MG63 (cell line): ENCODE results near the gene C5orf46. TPM values are rescaled to one million over a fixed set of nuclear protein-coding genes. Genes with fewer than 3 reads are reported as not detected.

Experiments
- DNase-seq: peaks from one replicate; pipeline ENCODE4 v3.0.0-alpha.2; 2020
- H3K27me3 ChIP-seq: fragments of 250-450 bp; sonication (Bioruptor Pico); 2 replicates; pipeline ENCODE4 v1.5.1; 2020; ENCODE audit warnings: mild to moderate bottlenecking, moderate library complexity
- H3K36me3 ChIP-seq: fragments of 250-450 bp; sonication (Bioruptor Pico); 2 replicates; pipeline ENCODE4 v1.5.1; 2020; ENCODE audit warnings: mild to moderate bottlenecking, moderate library complexity
- H3K4me3 ChIP-seq: fragments of 250-450 bp; sonication (Bioruptor Pico); 2 replicates; pipeline ENCODE4 v1.5.1; 2020; ENCODE audit warnings: mild to moderate bottlenecking, moderate library complexity
- H3K9me3 ChIP-seq: fragments of 250-450 bp; sonication (Bioruptor Pico); 2 replicates; pipeline ENCODE4 v1.5.1; 2020; ENCODE audit warnings: mild to moderate bottlenecking, moderate library complexity
- total RNA-seq: library from RNA; depleted of rRNA; stranded (reverse); fragments of >200 nt; shearing (Covaris generic); gene quantifications from 2 replicates; pipeline ENCODE4 v1.2.3, GENCODE V29; 2014; ENCODE audit warnings: low replicate concordance; rRNA removed

C5orf46 gene
- total RNA-seq, 1 experiment from 2014 or later = 6.0 TPM

GRCh38 chr5:147853372-147853987, 52.9 kb downstream of the C5orf46 start:
- H3K4me3 ChIP-seq = no peak overlapping the region
- no peaks in the 10 kb centered on the region for H3K36me3 ChIP-seq
- H3K9me3 ChIP-seq = no peaks in the 10 kb centered on the region
- no peak for DNase-seq
- H3K27me3 ChIP-seq = peaks cover 10% of the 10 kb centered on the region

DNA sequence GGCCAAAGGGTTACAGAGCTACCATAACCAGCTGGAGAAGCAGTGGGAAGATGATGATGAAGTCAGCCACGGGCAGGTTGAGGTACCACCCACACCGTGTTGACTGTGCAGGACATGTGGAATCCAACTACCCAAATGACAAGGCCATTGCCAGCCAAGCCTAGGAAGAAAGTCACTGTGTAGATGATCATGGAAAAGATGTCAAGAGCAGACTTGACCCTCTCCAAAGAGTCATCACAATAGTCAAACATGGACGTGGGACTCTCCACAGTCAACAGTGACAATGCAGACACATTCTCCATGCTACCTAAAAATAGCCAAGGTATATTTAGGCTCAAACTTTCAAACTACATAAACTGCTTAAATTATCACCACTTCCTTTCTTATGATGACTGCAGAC, 54.0 kb downstream of the C5orf46 start:
- peaks cover 7% of the 10 kb centered on the region for H3K27me3 ChIP-seq
- no peaks in the 10 kb centered on the region for H3K36me3 ChIP-seq
- no peak overlapping the region for H3K4me3 ChIP-seq
- H3K9me3 ChIP-seq = no peaks in the 10 kb centered on the region
- no peak for DNase-seq

GRCh38 chr5:147851578-147851977, 54.8 kb downstream of the C5orf46 start:
- H3K9me3 ChIP-seq = no peaks in the 10 kb centered on the region
- no peak for DNase-seq
- H3K36me3 ChIP-seq = no peaks in the 10 kb centered on the region
- H3K4me3 ChIP-seq = no peak overlapping the region
- H3K27me3 ChIP-seq = peaks cover 7% of the 10 kb centered on the region

DNA sequence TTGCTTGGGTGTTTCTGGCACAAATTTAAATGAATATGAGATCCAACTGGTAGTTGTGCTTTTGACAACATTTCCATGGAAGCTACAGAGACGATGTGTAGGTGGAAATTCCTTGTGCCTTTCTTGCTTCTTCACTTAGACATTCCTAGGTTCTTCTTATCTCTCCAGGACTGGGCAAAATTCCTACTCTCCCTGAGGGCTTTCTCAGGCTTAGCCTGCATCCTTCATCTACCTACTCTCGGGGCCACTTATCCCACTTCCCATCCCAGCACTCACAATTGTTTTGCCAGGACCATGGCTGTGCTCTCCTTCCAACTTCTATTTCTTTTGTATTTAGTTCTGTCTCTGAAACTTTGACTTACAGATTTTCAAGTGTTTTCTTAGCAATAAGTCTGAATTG, 57.1 kb downstream of the C5orf46 start:
- no peak for DNase-seq

DNA sequence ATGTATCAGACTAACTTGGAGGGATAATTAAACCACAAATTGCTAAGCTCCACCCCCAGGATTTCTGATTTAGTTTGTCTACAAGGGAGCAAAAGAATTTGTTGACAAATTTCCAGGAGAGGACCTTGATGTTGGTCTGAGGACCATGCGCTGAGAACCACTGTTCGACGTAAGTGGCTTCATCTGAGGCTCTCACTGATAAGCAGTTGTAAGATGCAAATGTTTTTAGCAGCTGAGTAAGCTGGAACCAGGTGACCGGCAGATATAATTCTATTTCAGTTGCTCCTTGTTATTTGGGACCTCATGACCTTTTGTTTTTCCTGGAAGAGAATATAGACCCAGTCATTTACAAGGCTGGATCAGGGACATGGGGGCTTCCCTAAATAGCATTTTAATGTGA, 60.7 kb downstream of the C5orf46 start:
- H3K27me3 ChIP-seq = peaks cover 12% of the 10 kb centered on the region
- no peaks in the 10 kb centered on the region for H3K9me3 ChIP-seq
- no peaks in the 10 kb centered on the region for H3K36me3 ChIP-seq
- H3K4me3 ChIP-seq = no peak overlapping the region
- DNase-seq = no peak

More for the DNA sequence above, 57.1 kb downstream of the C5orf46 start:
- Histone ChIP-seq H3K36me3 (no peaks in the 10 kb centered on the region), H3K9me3 (no peaks in the 10 kb centered on the region), H3K4me3 (no peak overlapping the region), H3K27me3 (peaks cover 7% of the 10 kb centered on the region)

DNA sequence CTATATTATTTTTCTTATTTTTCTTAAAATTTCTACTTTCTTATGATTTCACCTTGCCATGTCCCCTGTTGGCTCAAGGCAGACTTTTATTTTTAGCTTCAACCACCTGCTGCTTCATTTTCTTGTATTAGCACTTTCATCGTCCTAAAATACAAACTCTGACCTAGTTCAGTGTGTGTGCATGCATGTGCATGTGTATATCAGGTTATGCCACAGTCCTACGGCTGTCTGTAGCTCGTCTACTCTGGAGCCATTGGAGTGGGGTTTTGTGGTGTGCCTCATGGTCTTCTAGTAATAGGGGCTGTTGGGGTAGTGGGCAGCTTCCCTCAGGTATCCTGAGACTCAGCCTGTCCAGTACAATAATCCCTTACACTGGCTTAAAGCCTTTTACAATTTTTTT, 61.5 kb downstream of the C5orf46 start:
- Histone ChIP-seq H3K4me3 (no peak overlapping the region), H3K36me3 (no peaks in the 10 kb centered on the region), H3K27me3 (peaks cover 12% of the 10 kb centered on the region), H3K9me3 (no peaks in the 10 kb centered on the region)
- no peak for DNase-seq

DNA sequence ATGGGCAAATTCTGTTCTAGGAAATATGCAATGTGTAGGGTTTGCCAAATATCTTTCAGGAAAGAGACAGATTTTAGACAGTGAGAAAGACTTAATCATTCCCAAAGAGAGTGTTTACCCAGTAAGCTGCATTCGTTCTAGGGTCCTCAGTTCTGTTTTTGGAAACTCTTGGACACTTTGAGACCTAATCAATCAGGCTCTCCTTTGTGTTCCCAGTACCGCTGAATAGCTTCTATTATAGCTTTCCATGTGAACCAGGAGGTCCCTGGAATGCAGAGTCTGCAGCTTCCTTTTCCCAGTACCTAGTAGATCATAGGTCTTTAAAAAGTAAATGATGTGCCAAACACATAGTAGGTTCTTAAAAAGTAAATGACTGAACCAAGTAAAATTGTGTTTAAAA, 63.5 kb downstream of the C5orf46 start:
- Histone ChIP-seq H3K27me3 (peaks cover 12% of the 10 kb centered on the region), H3K9me3 (no peaks in the 10 kb centered on the region), H3K4me3 (no peak overlapping the region), H3K36me3 (no peaks in the 10 kb centered on the region)
- DNase-seq = no peak

Other genes starting within 250 kb of the C5orf46 start
- not detected in 2 replicates for gene JAKMIP2, start 123.8 kb downstream of the C5orf46 start, total RNA-seq
- not detected in 2 replicates for gene SPINK1, start 74.9 kb downstream of the C5orf46 start, total RNA-seq
- not detected in 2 replicates for gene SCGB3A2, start 27.8 kb downstream of the C5orf46 start, total RNA-seq
- not detected in 2 replicates for gene SPINK5, start 157.4 kb upstream of the C5orf46 start, total RNA-seq